ENCODE results near the gene FNDC3B. TPM values are rescaled to one million over a fixed set of nuclear protein-coding genes. Genes with fewer than 3 reads are reported as not detected.

Gene FNDC3B
- total and polyA plus RNA-seq, 2 donors from 2014 or later = 11.8 to 185 TPM

DNA sequence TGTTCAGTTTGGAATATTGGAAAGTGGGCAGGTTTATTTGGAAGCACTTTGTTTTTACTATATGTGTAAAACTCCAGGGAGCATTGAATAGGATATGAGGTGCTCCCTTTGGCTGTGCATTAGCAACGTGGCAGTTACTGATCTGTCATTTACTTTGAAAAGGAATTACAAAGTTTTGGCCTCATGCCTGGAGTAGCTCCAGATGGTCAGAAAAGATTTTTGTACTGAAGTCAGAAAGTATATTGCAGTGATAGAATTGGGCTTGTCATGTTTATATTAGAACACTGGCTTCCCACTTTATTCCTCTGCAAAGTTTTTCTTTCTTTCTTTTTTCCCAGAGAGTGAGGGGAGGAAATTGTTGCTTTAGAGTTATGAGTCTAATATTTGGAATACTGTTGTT, 26.1 kb downstream of the FNDC3B start:
- peaks cover 11 to 49% (median 33%) of the 10 kb centered on the region in 3 donors for H3K4me1 ChIP-seq (ENCODE audit: control insufficient read depth in 2 of 3, insufficient read depth in 2 of 3, low read depth in 1 of 3, low read length in 3 of 3)
- intact Hi-C loops (cut with DNase I) = no loop called here
- peak overlapping the region in 1 of 3 donors; percentile 36 for H3K9ac ChIP-seq (ENCODE audit: low read length in 3 of 3)
- H3K27ac ChIP-seq (ENCODE audit: low read depth in 2 of 2, low read length in 2 of 2) = peak overlapping the region; percentile 86 to 92
- H3K36me3 ChIP-seq (ENCODE audit: control insufficient read depth in 2 of 3, insufficient read depth in 3 of 3, low read length in 3 of 3) = no peaks in the 10 kb centered on the region
- peak overlapping the region in 1 of 3 donors; percentile 3 for H3K4me3 ChIP-seq (ENCODE audit: low read length in 3 of 3)
- FAIRE-seq = no peak
- H3K9me3 ChIP-seq (ENCODE audit: control insufficient read depth in 2 of 3, insufficient read depth in 1 of 3, low read length in 3 of 3) = no peaks in the 10 kb centered on the region
- TF ChIP-seq, protein P1, sequence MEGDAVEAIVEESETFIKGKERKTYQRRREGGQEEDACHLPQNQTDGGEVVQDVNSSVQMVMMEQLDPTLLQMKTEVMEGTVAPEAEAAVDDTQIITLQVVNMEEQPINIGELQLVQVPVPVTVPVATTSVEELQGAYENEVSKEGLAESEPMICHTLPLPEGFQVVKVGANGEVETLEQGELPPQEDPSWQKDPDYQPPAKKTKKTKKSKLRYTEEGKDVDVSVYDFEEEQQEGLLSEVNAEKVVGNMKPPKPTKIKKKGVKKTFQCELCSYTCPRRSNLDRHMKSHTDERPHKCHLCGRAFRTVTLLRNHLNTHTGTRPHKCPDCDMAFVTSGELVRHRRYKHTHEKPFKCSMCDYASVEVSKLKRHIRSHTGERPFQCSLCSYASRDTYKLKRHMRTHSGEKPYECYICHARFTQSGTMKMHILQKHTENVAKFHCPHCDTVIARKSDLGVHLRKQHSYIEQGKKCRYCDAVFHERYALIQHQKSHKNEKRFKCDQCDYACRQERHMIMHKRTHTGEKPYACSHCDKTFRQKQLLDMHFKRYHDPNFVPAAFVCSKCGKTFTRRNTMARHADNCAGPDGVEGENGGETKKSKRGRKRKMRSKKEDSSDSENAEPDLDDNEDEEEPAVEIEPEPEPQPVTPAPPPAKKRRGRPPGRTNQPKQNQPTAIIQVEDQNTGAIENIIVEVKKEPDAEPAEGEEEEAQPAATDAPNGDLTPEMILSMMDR (IDR thresholded peaks at IDR 0.05; ENCODE audit: borderline replicate concordance, extremely low read depth, insufficient read depth) = no peak
- no peaks in the 10 kb centered on the region for H3K27me3 ChIP-seq (ENCODE audit: control insufficient read depth, insufficient read depth, low read length)
- peak in 1 of 5 donors; percentile 72 for DNase-seq

DNA sequence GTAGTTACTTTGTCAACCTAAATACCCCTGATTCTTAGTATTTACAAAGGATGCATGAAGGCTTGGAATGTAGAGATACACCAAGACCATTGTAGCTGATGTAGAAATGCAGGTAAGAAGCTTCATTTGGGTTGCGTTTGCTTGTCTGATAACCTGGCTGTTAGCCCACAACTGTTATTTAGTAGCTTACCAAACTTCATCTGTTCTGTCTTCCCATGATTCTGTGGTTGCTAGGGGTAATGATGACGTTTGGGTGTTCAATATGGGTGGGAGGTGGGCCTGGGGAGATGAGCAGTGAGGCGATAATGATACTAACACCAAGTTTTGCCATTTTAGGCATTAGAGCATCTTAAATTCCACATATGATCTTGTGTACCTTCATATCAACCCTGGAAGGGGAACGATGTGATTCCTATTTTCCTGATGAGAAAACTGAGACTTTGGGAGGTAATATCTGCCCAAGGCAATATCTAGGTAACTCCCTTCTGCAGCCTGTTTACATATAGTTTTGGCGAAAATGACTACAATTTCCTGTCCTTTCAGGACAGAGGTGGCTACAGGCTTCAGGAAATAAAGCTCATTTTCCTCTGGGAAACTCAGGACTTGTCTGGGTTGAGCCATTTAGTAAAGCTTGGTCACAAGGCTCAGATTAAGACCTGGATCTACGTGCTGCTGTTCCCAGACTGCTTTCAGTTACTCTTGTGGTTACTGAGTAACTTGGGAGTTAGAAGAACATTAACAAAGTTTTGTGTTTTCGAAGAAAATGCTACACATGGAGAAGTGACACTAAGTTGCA, 26.8 kb downstream of the FNDC3B start:
- Histone ChIP-seq H3K4me1 (ENCODE audit: control insufficient read depth in 2 of 3, insufficient read depth in 2 of 3, low read depth in 1 of 3, low read length in 3 of 3) (peaks cover 11 to 45% (median 33%) of the 10 kb centered on the region in 3 donors), H3K36me3 (ENCODE audit: control insufficient read depth in 2 of 3, insufficient read depth in 3 of 3, low read length in 3 of 3) (no peaks in the 10 kb centered on the region), H3K4me3 (ENCODE audit: low read length in 3 of 3) (peak overlapping the region in 2 of 3 donors; percentile 3 to 24), H3K27me3 (ENCODE audit: control insufficient read depth, insufficient read depth, low read length) (no peaks in the 10 kb centered on the region), H3K27ac (ENCODE audit: low read depth in 2 of 2, low read length in 2 of 2) (peak overlapping the region; percentile 86 to 92), H3K9ac (ENCODE audit: low read length in 3 of 3) (peak overlapping the region in 1 of 3 donors; percentile 36), H3K9me3 (ENCODE audit: control insufficient read depth in 2 of 3, insufficient read depth in 1 of 3, low read length in 3 of 3) (no peaks in the 10 kb centered on the region)
- intact Hi-C loops (cut with DNase I) = no loop called here
- TF ChIP-seq, protein P1 (IDR thresholded peaks at IDR 0.05; ENCODE audit: borderline replicate concordance, extremely low read depth, insufficient read depth) = no peak
- FAIRE-seq (peak; percentile 83), DNase-seq (peak in 3 of 5 donors; percentile 33 to 90 (median 87))

DNA sequence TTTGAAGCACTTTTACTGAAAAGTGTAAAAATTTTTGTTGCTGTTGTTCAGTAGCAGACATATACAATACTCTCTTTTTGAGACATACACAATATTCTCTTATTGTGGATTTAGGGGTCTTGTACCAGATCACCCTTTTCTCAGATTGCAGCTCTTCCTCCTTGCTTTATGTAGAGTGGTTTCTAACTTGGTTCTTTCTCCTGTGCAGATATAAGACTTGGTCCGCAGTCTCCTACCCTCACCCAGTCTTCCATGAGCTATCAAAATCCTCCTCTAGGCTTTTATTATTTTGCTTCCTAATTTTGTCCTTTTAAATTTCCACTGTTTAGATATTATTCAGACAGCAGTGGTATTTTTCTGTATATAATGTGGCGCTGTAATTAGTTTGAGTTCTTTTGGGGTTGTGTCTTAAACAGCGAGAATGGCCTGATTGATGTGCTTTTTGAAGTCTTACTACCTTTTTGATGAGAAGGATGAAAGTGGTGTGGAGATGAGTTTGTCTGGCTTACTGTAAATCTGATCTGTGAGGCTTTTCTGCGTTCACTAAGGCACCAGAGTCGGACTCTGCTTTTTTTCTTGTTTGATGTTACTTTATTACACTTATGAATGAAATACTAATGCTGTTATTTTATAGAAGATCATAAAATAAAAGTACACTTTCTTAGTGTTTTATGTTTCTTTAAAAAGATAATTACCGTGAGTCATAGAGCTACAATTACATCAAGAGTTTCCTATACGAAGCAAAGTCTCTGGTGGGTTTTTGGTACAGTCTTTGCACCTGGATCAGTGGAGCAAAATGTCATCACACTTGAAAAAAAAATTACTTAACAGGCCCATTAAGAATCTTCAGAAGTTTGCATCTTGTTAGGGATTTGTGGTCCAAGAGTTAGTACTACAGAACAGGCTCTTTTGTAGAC, 27.8 kb downstream of the FNDC3B start:
- Histone ChIP-seq H3K4me3 (ENCODE audit: low read length in 3 of 3) (no peak overlapping the region), H3K4me1 (ENCODE audit: control insufficient read depth in 2 of 3, insufficient read depth in 2 of 3, low read depth in 1 of 3, low read length in 3 of 3) (peaks cover 11 to 45% (median 30%) of the 10 kb centered on the region in 3 donors), H3K9me3 (ENCODE audit: control insufficient read depth in 2 of 3, insufficient read depth in 1 of 3, low read length in 3 of 3) (no peaks in the 10 kb centered on the region), H3K27me3 (ENCODE audit: control insufficient read depth, insufficient read depth, low read length) (no peaks in the 10 kb centered on the region), H3K27ac (ENCODE audit: low read depth in 2 of 2, low read length in 2 of 2) (peak overlapping the region in 1 of 2 donors; percentile 65), H3K36me3 (ENCODE audit: control insufficient read depth in 2 of 3, insufficient read depth in 3 of 3, low read length in 3 of 3) (no peaks in the 10 kb centered on the region), H3K9ac (ENCODE audit: low read length in 3 of 3) (no peak overlapping the region)
- TF ChIP-seq, protein P1 (IDR thresholded peaks at IDR 0.05; ENCODE audit: borderline replicate concordance, extremely low read depth, insufficient read depth) = no peak
- intact Hi-C loops (cut with DNase I) = no loop called here
- FAIRE-seq (no peak), DNase-seq (no peak)
